OCI-LY7 (cell line): ENCODE measurements around the gene FMC1. TPM values are rescaled to one million over a fixed set of nuclear protein-coding genes. Genes with fewer than 3 reads are reported as not detected.

Experiments
- BruUV-seq: library from RNA; stranded (reverse); fragments of 400-500 nt; replicated peaks from 2 replicates; lab custom pipeline; 2021; lab: Mats Ljungman, UMichigan
- CTCF ChIA-PET: fragments of 300-600 bp; sonication (Branson Sonifier 250); formaldehyde crosslinking; loops from one replicate; lab custom pipeline; 2022; ENCODE audit warnings: antibody characterized with exemption; ENCODE audit not compliant: unreplicated experiment; lab: Charles Lee
- POLR2A ChIA-PET: fragments of 300-600 bp; sonication (Branson Sonifier 250); formaldehyde crosslinking; loops from one replicate; lab custom pipeline; 2022; ENCODE audit warnings: antibody characterized with exemption; lab: Charles Lee
- DNase-seq: peaks from one replicate; pipeline ENCODE4 v3.0.0-alpha.2; 2015; ENCODE audit warnings: low spot score
- H2AFZ ChIP-seq: fragments of 200-600 bp; sonication (generic), shearing (Covaris generic); 2 replicates; pipeline ENCODE4 v1.6.1; 2014; ENCODE audit warnings: mild to moderate bottlenecking, antibody characterized with exemption, low read length, moderate library complexity
- H3K27ac ChIP-seq: fragments of 200-600 bp; sonication (generic); 2 replicates; pipeline ENCODE4 v1.5.1; 2014; ENCODE audit warnings: mixed run types, low read depth, mild to moderate bottlenecking, moderate library complexity, low read length, inconsistent platforms; ENCODE audit not compliant: poor library complexity, severe bottlenecking
- H3K36me3 ChIP-seq: fragments of 200-600 bp; sonication (generic); 2 replicates; pipeline ENCODE4 v1.6.1; 2014; ENCODE audit warnings: mild to moderate bottlenecking, antibody characterized with exemption, low read length, moderate library complexity, mixed read lengths; ENCODE audit not compliant: insufficient read depth
- H3K4me1 ChIP-seq: fragments of 200-600 bp; sonication (generic); 2 replicates; pipeline ENCODE4 v1.5.1; 2014; ENCODE audit warnings: mild to moderate bottlenecking, low read length; ENCODE audit not compliant: insufficient read depth, poor library complexity, severe bottlenecking
- H3K4me2 ChIP-seq: fragments of 200-600 bp; sonication (generic); 2 replicates; pipeline ENCODE4 v1.6.1; 2014; ENCODE audit warnings: mild to moderate bottlenecking, low read length
- H3K4me3 ChIP-seq: fragments of 200-600 bp; sonication (generic); 2 replicates; pipeline ENCODE4 v1.5.1; 2014; ENCODE audit warnings: mild to moderate bottlenecking, low read depth, low read length; ENCODE audit not compliant: poor library complexity, severe bottlenecking
- H3K79me2 ChIP-seq: fragments of 200-600 bp; sonication (generic); 2 replicates; pipeline ENCODE4 v1.6.1; 2016; ENCODE audit warnings: low read depth, mild to moderate bottlenecking, low read length, moderate library complexity, mixed read lengths; ENCODE audit not compliant: insufficient read depth
- H3K9me2 ChIP-seq: fragments of 200-600 bp; sonication (generic); 2 replicates; pipeline ENCODE4 v1.6.1; 2016; ENCODE audit warnings: mild to moderate bottlenecking, low read length, mixed read lengths; ENCODE audit not compliant: insufficient read depth
- H3K9me3 ChIP-seq: fragments of 200-600 bp; sonication (generic); 2 replicates; pipeline ENCODE4 v1.6.1; 2014; ENCODE audit warnings: mild to moderate bottlenecking, mixed run types, low read length, mixed read lengths
- H4K20me1 ChIP-seq: fragments of 200-600 bp; sonication (generic); 2 replicates; pipeline ENCODE4 v1.6.1; 2014; ENCODE audit warnings: mild to moderate bottlenecking, antibody characterized with exemption, low read length, moderate library complexity, mixed read lengths; ENCODE audit not compliant: insufficient read depth
- EZH2phosphoT487 ChIP-seq: fragments of 200-600 bp; sonication (generic); IDR thresholded peaks from 2 replicates; pipeline ENCODE4 v1.6.1; 2018; ENCODE audit warnings: low read depth, borderline replicate concordance, mild to moderate bottlenecking, mixed run types, antibody characterized with exemption, low read length, moderate library complexity, mixed read lengths
- intact Hi-C: fragments of 100-400 bp; cut with micrococcal nuclease; formaldehyde crosslinking; loops from one replicate; pipeline ENCODE4 v1.10.0; 2022; ENCODE audit not compliant: unreplicated experiment
- total RNA-seq, 2 experiments: library from RNA; depleted of rRNA in 1 of 2; stranded (reverse); fragments of >200 nt in 1 of 2; shearing (Covaris generic) in 1 of 2; gene quantifications; 2 replicates each; pipeline ENCODE4 v1.2.3, GENCODE V29; 2014 to 2022
- TF ChIP-seq, protein P1 (sequence below): fragments of 200-600 bp; sonication (generic); conservative IDR thresholded peaks from 2 replicates; pipeline ENCODE4 v1.5.1; 2014; ENCODE audit warnings: mild to moderate bottlenecking, antibody characterized with exemption, low read length, moderate library complexity, mixed read lengths

The FMC1 gene
- total RNA-seq, 2 experiments from 2014 or later = 15.1 to 19.5 TPM

DNA sequence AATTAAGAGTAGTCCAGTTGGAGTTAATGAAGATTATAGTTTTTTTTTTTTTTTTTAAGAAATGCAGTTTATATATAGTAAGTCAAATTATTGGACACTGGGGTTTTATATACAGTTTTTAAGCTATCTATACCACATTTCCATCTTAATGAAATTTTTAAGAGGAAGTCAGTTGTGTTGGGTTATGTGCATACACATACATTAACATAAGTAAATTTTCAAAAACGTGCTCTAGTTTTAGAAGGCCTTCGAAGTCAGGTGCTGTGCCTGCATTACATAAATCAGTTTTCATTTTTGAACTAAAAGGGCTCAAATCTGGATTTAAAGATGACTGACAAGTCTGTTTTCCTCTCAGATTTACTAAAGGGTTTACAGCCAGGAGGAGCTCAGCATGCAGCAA is 47.6 kb upstream of the FMC1 start:
- no peaks in the 10 kb centered on the region; the same call in 1 of the 2 replicates for H3K9me2 ChIP-seq
- no peak overlapping the region for H2AFZ ChIP-seq
- no peak for TF ChIP-seq EZH2phosphoT487
- TF ChIP-seq, protein P1, sequence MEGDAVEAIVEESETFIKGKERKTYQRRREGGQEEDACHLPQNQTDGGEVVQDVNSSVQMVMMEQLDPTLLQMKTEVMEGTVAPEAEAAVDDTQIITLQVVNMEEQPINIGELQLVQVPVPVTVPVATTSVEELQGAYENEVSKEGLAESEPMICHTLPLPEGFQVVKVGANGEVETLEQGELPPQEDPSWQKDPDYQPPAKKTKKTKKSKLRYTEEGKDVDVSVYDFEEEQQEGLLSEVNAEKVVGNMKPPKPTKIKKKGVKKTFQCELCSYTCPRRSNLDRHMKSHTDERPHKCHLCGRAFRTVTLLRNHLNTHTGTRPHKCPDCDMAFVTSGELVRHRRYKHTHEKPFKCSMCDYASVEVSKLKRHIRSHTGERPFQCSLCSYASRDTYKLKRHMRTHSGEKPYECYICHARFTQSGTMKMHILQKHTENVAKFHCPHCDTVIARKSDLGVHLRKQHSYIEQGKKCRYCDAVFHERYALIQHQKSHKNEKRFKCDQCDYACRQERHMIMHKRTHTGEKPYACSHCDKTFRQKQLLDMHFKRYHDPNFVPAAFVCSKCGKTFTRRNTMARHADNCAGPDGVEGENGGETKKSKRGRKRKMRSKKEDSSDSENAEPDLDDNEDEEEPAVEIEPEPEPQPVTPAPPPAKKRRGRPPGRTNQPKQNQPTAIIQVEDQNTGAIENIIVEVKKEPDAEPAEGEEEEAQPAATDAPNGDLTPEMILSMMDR = no peak
- no peak overlapping the region for H3K4me2 ChIP-seq
- H3K4me3 ChIP-seq = no peak overlapping the region
- H3K27ac ChIP-seq = no peak overlapping the region
- peaks cover 8% of the 10 kb centered on the region; the same call in 1 of the 2 replicates for H3K36me3 ChIP-seq
- H4K20me1 ChIP-seq = no peaks in the 10 kb centered on the region
- intact Hi-C loops = no loop called here
- DNase-seq = no peak
- no peaks in the 10 kb centered on the region for H3K4me1 ChIP-seq
- CTCF ChIA-PET = no interaction called here
- H3K79me2 ChIP-seq = no peaks in the 10 kb centered on the region
- no peaks in the 10 kb centered on the region for H3K9me3 ChIP-seq
- POLR2A ChIA-PET = interaction anchor here (0.7 kb wide), 1 partner anchor 12 kb away, joined by 3 read pairs; no protein-coding TSS in a partner anchor
- BruUV-seq = no TSS peak

- Histone ChIP-seq H3K4me2 (no peak overlapping the region), H4K20me1 (no peaks in the 10 kb centered on the region), H3K79me2 (no peaks in the 10 kb centered on the region), H3K36me3 (peaks cover 8% of the 10 kb centered on the region; the same call in 1 of the 2 replicates), H3K9me2 (no peaks in the 10 kb centered on the region; the same call in 1 of the 2 replicates), H3K4me3 (no peak overlapping the region), H3K4me1 (no peaks in the 10 kb centered on the region), H3K9me3 (no peaks in the 10 kb centered on the region), H3K27ac (no peak overlapping the region), H2AFZ (no peak overlapping the region)
- CTCF ChIA-PET = no interaction called here
- TF ChIP-seq, protein P1 = no peak
- TF ChIP-seq EZH2phosphoT487 = no peak
- intact Hi-C loops = no loop called here
- no TSS peak for BruUV-seq
- POLR2A ChIA-PET = interaction anchor here (0.7 kb wide), 1 partner anchor 13 kb away, joined by 3 read pairs; no protein-coding TSS in a partner anchor
- no peak for DNase-seq
These were observed 46.9 kb upstream of the FMC1 start for GRCh38 chr7:139294241-139294640.

DNA sequence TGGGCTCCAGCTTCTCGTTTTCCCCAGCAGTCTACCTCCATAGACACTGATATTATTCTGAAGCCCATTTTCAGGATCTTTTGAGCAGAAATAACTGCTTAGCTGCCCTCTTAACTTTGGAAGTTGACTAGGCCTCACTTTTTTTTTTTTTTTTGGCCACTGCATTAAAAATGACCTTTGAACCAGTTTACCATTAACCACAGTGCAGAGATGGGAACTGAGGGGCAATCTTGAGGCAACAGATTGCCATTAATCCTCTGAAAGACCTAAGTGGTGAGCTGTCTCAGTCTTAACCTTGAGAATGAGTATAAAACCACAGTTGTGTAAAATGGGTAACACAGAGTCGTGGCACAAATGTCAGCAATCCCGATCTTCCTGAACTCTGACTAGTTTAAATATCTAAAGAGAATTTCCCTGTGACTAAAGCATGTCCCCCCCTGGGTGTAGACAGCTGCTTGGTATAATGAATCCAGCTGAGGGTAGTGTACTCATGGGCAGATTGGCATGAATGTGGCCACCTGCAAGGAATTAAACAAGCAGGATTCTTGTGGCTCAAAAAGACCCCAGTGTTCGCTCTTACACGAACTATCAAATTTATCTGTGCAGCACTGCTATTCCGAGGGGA is 46.1 kb upstream of the FMC1 start:
- no peak overlapping the region for H3K27ac ChIP-seq
- POLR2A ChIA-PET = interaction anchor here (0.7 to 1.0 kb wide), 2 partner anchors 10 to 13 kb away, joined by 3 read pairs; no protein-coding TSS in a partner anchor
- H3K79me2 ChIP-seq = no peaks in the 10 kb centered on the region
- H3K4me1 ChIP-seq = no peaks in the 10 kb centered on the region
- no peaks in the 10 kb centered on the region for H3K9me3 ChIP-seq
- H2AFZ ChIP-seq = no peak overlapping the region
- no peak for DNase-seq
- H3K36me3 ChIP-seq = peaks cover 8% of the 10 kb centered on the region; the same call in 1 of the 2 replicates
- H3K9me2 ChIP-seq = no peaks in the 10 kb centered on the region; the same call in 1 of the 2 replicates
- intact Hi-C loops = no loop called here
- H4K20me1 ChIP-seq = no peaks in the 10 kb centered on the region
- H3K4me2 ChIP-seq = no peak overlapping the region
- CTCF ChIA-PET = no interaction called here
- BruUV-seq = no TSS peak
- TF ChIP-seq EZH2phosphoT487 = no peak
- TF ChIP-seq, protein P1 = no peak
- no peak overlapping the region for H3K4me3 ChIP-seq
